ENCODE results near the gene GTF2I.
"Not testable (repeated sequence)": the region's sequence is repeated elsewhere in the genome, so short reads cannot be mapped to it uniquely, and the experiment has no call there.

- TF ChIP-seq CTCF, EZH2phosphoT487 (IDR thresholded peaks at IDR 0.05): not testable (repeated sequence)
These were observed 6.9 kb upstream of the GTF2I start for GRCh38 chr7:74650493-74651132.
